IMR-90 (cell line): Measurements from ENCODE around the gene KCNJ3. TPM values are rescaled to one million over a fixed set of nuclear protein-coding genes. Genes with fewer than 3 reads are reported as not detected.

ENCODE experiments used
- ATAC-seq: fragments of 200-7000 bp; cut with Tn5 transposase; 2 replicates; pipeline ENCODE4 v1.9.1; 2020; ENCODE audit warnings: low read depth, mild to moderate bottlenecking, moderate library complexity
- BruUV-seq: library from RNA; stranded (reverse); fragments of 400-500 nt; replicated peaks from 2 replicates; lab custom pipeline; 2021; lab: Mats Ljungman, UMichigan
- CTCF ChIA-PET: fragments of 300-600 bp; formaldehyde crosslinking; extraction: SDS; loops from one replicate; lab custom pipeline; 2021; ENCODE audit warnings: antibody characterized with exemption; lab: Yijun Ruan, JAX
- POLR2A ChIA-PET: fragments of 300-600 bp; sonication (Branson Sonifier 250); formaldehyde crosslinking; loops from one replicate; lab custom pipeline; 2022; ENCODE audit warnings: antibody characterized with exemption; ENCODE audit not compliant: unreplicated experiment; lab: Charles Lee
- DNase-seq: peaks from one replicate; pipeline ENCODE4 v3.0.0; 2013
- H2AFZ ChIP-seq: replicated peaks from 2 replicates; pipeline ENCODE3; 2013; ENCODE audit warnings: low read length, mild to moderate bottlenecking; ENCODE audit not compliant: poor library complexity
- H2AK5ac ChIP-seq: 2 replicates; pipeline ENCODE4 v1.6.1; 2013; ENCODE audit warnings: low read depth, low read length, inconsistent platforms
- H2AK9ac ChIP-seq: replicated peaks from 2 replicates; pipeline ENCODE3; 2013; ENCODE audit warnings: mild to moderate bottlenecking, low read depth, low read length, moderate library complexity; ENCODE audit not compliant: poor library complexity
- H2BK120ac ChIP-seq: 2 replicates; pipeline ENCODE4 v1.6.1; 2013; ENCODE audit warnings: low read depth, low read length, inconsistent platforms
- H2BK15ac ChIP-seq: 3 replicates; pipeline ENCODE4 v1.6.1; 2013; ENCODE audit warnings: low read depth, low read length, inconsistent platforms
- H2BK20ac ChIP-seq: 2 replicates; pipeline ENCODE4 v1.6.1; 2013; ENCODE audit warnings: low read depth, mild to moderate bottlenecking, inconsistent platforms, low read length, moderate library complexity
- H2BK5ac ChIP-seq: 2 replicates; pipeline ENCODE4 v1.6.1; 2013; ENCODE audit warnings: mild to moderate bottlenecking, low read depth, low read length, inconsistent platforms; ENCODE audit not compliant: poor library complexity, severe bottlenecking
- H3K14ac ChIP-seq: replicated peaks from 2 replicates; pipeline ENCODE4 v1.6.1; 2013; ENCODE audit warnings: low read depth, low read length, inconsistent platforms
- H3K18ac ChIP-seq: 2 replicates; pipeline ENCODE4 v1.6.1; 2013; ENCODE audit warnings: low read depth, low read length, control low read depth
- H3K23ac ChIP-seq: 2 replicates; pipeline ENCODE4 v1.6.1; 2013; ENCODE audit warnings: low read depth, low read length, inconsistent platforms
- H3K27ac ChIP-seq: 2 replicates; pipeline ENCODE4 v1.5.1; 2013; ENCODE audit warnings: mild to moderate bottlenecking, control low read depth, low read length; ENCODE audit not compliant: insufficient read depth
- H3K27me3 ChIP-seq: 2 replicates; pipeline ENCODE4 v1.6.1; 2013; ENCODE audit warnings: low read length; ENCODE audit not compliant: control insufficient read depth, insufficient read depth
- H3K36me3 ChIP-seq: 2 replicates; pipeline ENCODE4 v1.6.1; 2013; ENCODE audit warnings: low read length, mixed read lengths; ENCODE audit not compliant: control insufficient read depth, insufficient read depth
- H3K4ac ChIP-seq: 2 replicates; pipeline ENCODE4 v1.6.1; 2013; ENCODE audit warnings: low read depth, low read length, inconsistent platforms
- H3K4me1 ChIP-seq: 2 replicates; pipeline ENCODE4 v1.6.1; 2013; ENCODE audit warnings: low read length, mixed read lengths; ENCODE audit not compliant: control insufficient read depth, insufficient read depth
- H3K4me2 ChIP-seq: 2 replicates; pipeline ENCODE4 v1.6.1; 2013; ENCODE audit warnings: low read depth, mild to moderate bottlenecking, control low read depth, low read length, moderate library complexity
- H3K4me3 ChIP-seq: 2 replicates; pipeline ENCODE4 v1.5.1; 2013; ENCODE audit warnings: low read depth, mild to moderate bottlenecking, control low read depth, low read length, moderate library complexity; ENCODE audit not compliant: insufficient read depth
- H3K56ac ChIP-seq: 2 replicates; pipeline ENCODE4 v1.6.1; 2013; ENCODE audit warnings: low read length, inconsistent platforms; ENCODE audit not compliant: insufficient read depth; ENCODE audit errors: extremely low read depth
- H3K79me1 ChIP-seq, 2 experiments: 2 replicates each; pipeline ENCODE4 v1.6.1; 2013; ENCODE audit warnings: low read length in 2 of 2, inconsistent platforms in 1 of 2, low read depth in 1 of 2
- H3K9ac ChIP-seq: 2 replicates; pipeline ENCODE4 v1.6.1; 2013; ENCODE audit warnings: low read depth, low read length, control low read depth
- H3K9me1 ChIP-seq: 2 replicates; pipeline ENCODE4 v1.6.1; 2013; ENCODE audit warnings: low read length, inconsistent platforms; ENCODE audit not compliant: insufficient read depth
- H3K9me3 ChIP-seq: 2 replicates; pipeline ENCODE4 v1.6.1; 2013; ENCODE audit warnings: low read length; ENCODE audit not compliant: control insufficient read depth, insufficient read depth
- H4K20me1 ChIP-seq: 2 replicates; pipeline ENCODE4 v1.6.1; 2013; ENCODE audit warnings: low read length, inconsistent platforms; ENCODE audit not compliant: insufficient read depth
- H4K5ac ChIP-seq: 2 replicates; pipeline ENCODE4 v1.6.1; 2013; ENCODE audit warnings: mild to moderate bottlenecking, low read depth, low read length, control low read depth
- H4K8ac ChIP-seq, 2 experiments: 2 replicates each; pipeline ENCODE4 v1.6.1; 2013; ENCODE audit warnings: low read depth in 2 of 2, low read length in 2 of 2, control low read depth in 1 of 2, inconsistent platforms in 1 of 2
- H4K91ac ChIP-seq: 2 replicates; pipeline ENCODE4 v1.6.1; 2013; ENCODE audit warnings: low read depth, low read length, inconsistent platforms; ENCODE audit not compliant: insufficient read depth
- MAFK ChIP-seq: IDR thresholded peaks from 2 replicates; pipeline ENCODE4 v1.6.1; 2012; ENCODE audit warnings: low read depth, low read length, improper control_type of control experiment
- NFE2L2 ChIP-seq: fragments of 150-350 bp; IDR thresholded peaks from 2 replicates; pipeline ENCODE4 v1.6.1; 2016; ENCODE audit warnings: low read depth, mild to moderate bottlenecking, low read length
- RAD21 ChIP-seq: IDR thresholded peaks from 2 replicates; pipeline ENCODE4 v1.6.1; 2012; ENCODE audit warnings: low read length, improper control_type of control experiment
- RCOR1 ChIP-seq: IDR thresholded peaks from 2 replicates; pipeline ENCODE4 v1.6.1; 2012; ENCODE audit warnings: mild to moderate bottlenecking, low read length, improper control_type of control experiment; ENCODE audit not compliant: insufficient replicate concordance
- RFX5 ChIP-seq: IDR thresholded peaks from 2 replicates; pipeline ENCODE4 v1.8.0; 2012; ENCODE audit warnings: low read depth, mild to moderate bottlenecking, low read length, moderate library complexity
- whole genome bisulfite sequencing, 2 experiments: methylation state at CpG; one replicate each; pipeline versions ENCODE4 v1.1.5 to v1.1.7; 2013; ENCODE audit warnings: missing lambda C conversion rate in 2 of 2; ENCODE audit not compliant: insufficient read length in 1 of 2; ENCODE audit errors: extremely low coverage in 2 of 2; 5-methylcytosine and 5-hydroxymethylcytosine counted together
- dilution Hi-C: fragments of 300-500 bp; cut with HindIII; formaldehyde crosslinking; loops from one replicate; pipeline ENCODE4 v1.14.3; 2018; ENCODE audit warnings: low sequenced_read_pairs; ENCODE audit not compliant: unreplicated experiment
- in situ Hi-C: fragments of 300-500 bp; cut with MboI; formaldehyde crosslinking; loops from 3 replicates; pipeline ENCODE4 v1.14.3; 2019; ENCODE audit warnings: low sequenced_read_pairs, inconsistent platforms, mixed read lengths
- intact Hi-C: fragments of 100-400 bp; cut with micrococcal nuclease; formaldehyde crosslinking; loops from 2 replicates; pipeline ENCODE4 v1.10.0; 2022
- polyA plus RNA-seq, 3 experiments: library from polyadenylated mRNA; depleted of rRNA; stranded (reverse); fragments of >200 nt; gene quantifications; 2 replicates each; pipeline ENCODE4 v1.2.3, GENCODE V29; 2012; ENCODE audit warnings: low replicate concordance in 1 of 3
- total RNA-seq: library from RNA; depleted of rRNA; stranded (reverse); fragments of >200 nt; gene quantifications from 2 replicates; pipeline ENCODE4 v1.2.3, GENCODE V29; 2012
- TF ChIP-seq, protein P1 (sequence below): conservative IDR thresholded peaks from 2 replicates; pipeline ENCODE4 v1.5.1; 2012; ENCODE audit warnings: mild to moderate bottlenecking, low read depth, low read length, improper control_type of control experiment

Gene KCNJ3
- total and polyA plus RNA-seq, 2 of the 4 experiments (the other 2 are of a cell fraction) = not detected

DNA sequence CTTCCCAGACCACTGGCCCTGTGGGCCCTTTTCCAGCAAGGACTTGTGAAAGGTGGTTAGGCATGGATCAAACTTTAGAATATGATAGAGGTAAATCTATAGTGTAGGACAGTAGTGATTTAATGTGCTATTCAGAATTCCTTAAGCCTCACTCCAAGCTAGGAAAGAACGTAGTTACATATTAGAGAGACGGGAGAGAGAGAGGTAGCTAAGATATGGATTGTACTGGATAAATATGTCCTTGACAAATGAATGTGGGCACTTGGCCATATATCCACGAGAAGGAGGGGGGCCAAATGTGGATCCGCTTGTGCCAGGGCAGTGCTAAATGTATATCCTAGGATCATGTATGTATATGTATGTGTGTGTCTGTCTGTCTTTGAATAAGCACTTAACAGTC lies 6.5 kb downstream of the KCNJ3 start:
- Histone ChIP-seq H2BK120ac (no peak overlapping the region), H3K4ac (no peak overlapping the region), H3K9ac (no peak overlapping the region), H4K5ac (no peak overlapping the region), H3K27me3 (no peaks in the 10 kb centered on the region), H2BK5ac (no peak overlapping the region), H3K36me3 (no peaks in the 10 kb centered on the region), H3K56ac (no peak overlapping the region), H2BK20ac (no peak overlapping the region), H4K20me1 (no peaks in the 10 kb centered on the region), H4K8ac (no peak overlapping the region), H3K27ac (no peak overlapping the region), H3K79me1 (no peaks in the 10 kb centered on the region), H4K91ac (no peak overlapping the region), H3K14ac (no peak overlapping the region), H3K4me2 (no peak overlapping the region), H3K4me3 (no peak overlapping the region), H2AK5ac (no peak overlapping the region), H2AFZ (no peak overlapping the region), H3K9me3 (no peaks in the 10 kb centered on the region; the same call in 1 of the 2 replicates), H3K4me1 (no peaks in the 10 kb centered on the region), H2BK15ac (no peak overlapping the region), H3K23ac (no peak overlapping the region), H3K9me1 (no peaks in the 10 kb centered on the region), H2AK9ac (no peak overlapping the region), H3K18ac (no peak overlapping the region)
- no peak for TF ChIP-seq NFE2L2
- TF ChIP-seq, protein P1, sequence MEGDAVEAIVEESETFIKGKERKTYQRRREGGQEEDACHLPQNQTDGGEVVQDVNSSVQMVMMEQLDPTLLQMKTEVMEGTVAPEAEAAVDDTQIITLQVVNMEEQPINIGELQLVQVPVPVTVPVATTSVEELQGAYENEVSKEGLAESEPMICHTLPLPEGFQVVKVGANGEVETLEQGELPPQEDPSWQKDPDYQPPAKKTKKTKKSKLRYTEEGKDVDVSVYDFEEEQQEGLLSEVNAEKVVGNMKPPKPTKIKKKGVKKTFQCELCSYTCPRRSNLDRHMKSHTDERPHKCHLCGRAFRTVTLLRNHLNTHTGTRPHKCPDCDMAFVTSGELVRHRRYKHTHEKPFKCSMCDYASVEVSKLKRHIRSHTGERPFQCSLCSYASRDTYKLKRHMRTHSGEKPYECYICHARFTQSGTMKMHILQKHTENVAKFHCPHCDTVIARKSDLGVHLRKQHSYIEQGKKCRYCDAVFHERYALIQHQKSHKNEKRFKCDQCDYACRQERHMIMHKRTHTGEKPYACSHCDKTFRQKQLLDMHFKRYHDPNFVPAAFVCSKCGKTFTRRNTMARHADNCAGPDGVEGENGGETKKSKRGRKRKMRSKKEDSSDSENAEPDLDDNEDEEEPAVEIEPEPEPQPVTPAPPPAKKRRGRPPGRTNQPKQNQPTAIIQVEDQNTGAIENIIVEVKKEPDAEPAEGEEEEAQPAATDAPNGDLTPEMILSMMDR = no peak
- no peak for TF ChIP-seq RAD21
- no peak for TF ChIP-seq RFX5
- TF ChIP-seq MAFK = no peak
- TF ChIP-seq RCOR1 = no peak
- in situ Hi-C loops = no loop called here
- dilution Hi-C loops = no loop called here
- ChIA-PET POLR2A (no interaction called here), CTCF (no interaction called here)
- DNase-seq (no peak), ATAC-seq (no peak)
- no CpG with 5 or more reads among the region's 4 CpGs for WGBS, 2 experiments
- no TSS peak for BruUV-seq
- intact Hi-C loops = no loop called here
